Activated naive CD4-positive, alpha-beta T cell treated with Interleukin-2 at 50 U/mL for 16 hours (primary cell): ENCODE measurements around the gene DIAPH2.
"Not testable (repeated sequence)": the region's sequence is repeated elsewhere in the genome, so short reads cannot be mapped to it uniquely, and the experiment has no call there.

Experiments used
- DNase-seq: peaks from one replicate; pipeline ENCODE4 v3.0.0-alpha.2; 2020

Gene DIAPH2

DNA sequence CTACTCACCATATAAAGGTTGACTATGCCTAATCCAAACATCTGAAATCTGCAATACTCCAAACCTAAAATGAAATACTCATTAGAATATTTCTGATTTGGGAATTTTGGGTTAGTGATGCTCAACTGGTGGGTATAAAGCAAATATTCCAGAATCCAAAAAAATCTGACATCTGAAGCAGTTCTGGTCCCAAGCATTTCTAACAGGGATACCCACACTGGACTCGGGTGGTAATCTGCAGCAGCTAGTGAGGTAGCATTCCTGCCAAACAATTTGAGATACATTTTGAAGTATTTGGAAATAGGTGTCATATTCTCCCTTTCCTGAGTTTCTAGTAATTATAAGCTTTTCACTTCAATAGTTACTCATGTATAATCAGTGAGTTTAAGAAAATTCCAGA is 149.5 kb downstream of the DIAPH2 start:
- no peak for DNase-seq

- no peak for DNase-seq
Measured at GRCh38 chrX:96835660-96836289, 151.1 kb downstream of the DIAPH2 start.

GRCh38 chrX:96837808-96838207 is 153.2 kb downstream of the DIAPH2 start:
- DNase-seq = no peak

DNA sequence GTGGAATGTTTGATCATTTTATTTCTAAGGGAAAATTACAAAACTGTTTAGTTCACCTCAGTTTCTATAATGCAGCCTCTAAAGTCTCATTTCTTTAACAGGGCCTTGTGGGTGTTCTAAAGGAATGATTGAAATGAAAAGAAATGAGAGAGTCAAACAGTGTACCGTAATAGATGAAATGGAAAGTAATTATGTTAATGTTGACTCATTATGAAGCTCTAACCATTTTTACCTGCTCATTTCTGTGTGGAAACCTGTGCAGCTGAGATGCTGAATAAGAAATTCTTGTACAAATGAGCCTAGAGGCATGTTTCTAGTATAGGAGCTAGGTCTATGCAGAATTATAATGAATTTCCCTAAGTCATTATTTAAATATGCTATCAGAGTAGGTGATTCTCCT is 153.9 kb downstream of the DIAPH2 start:
- DNase-seq = no peak

- DNase-seq = no peak
Measured at GRCh38 chrX:96841325-96841724, 156.7 kb downstream of the DIAPH2 start.

GRCh38 chrX:96841866-96842265 is 157.2 kb downstream of the DIAPH2 start:
- DNase-seq = not testable (repeated sequence)

DNA sequence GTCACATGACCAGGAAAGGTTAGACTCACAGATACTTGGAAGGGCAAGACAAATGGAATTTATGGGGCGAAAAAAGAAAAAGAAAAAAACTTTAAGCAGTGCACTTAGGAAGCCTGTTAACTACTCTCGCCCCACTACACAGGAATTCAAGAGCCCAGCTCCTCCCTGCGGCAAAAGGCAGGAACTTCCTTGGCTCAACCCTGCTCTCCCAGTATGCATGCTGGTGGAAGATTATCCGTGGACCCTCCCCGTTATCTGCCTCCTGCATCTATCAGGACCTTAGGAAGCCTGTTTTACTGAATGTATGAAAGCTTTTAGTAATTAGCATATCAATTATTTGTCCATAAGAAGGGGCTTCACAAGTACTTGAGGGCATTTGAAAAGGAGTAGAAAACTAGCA is 158.9 kb downstream of the DIAPH2 start:
- no peak for DNase-seq

DNA sequence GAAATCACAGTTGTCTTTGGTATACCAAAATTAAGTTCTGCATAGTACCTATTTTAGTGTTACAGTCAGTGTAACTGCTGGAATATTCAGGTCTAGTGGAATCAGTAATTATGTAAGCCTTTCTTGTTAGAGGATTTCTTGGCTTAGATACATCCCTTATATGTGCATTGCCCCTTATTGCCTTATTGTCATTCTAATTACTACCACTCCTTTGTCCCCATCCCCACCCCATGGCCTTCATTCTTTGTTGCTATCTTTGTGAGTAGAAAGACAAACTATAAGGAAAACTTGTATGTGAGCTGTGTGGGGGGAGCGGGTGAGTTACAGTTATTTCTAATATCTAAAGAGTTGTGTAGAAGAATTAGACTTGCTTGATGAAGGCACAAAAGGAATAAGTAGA is 162.2 kb downstream of the DIAPH2 start:
- DNase-seq = no peak

GRCh38 chrX:96859422-96859821 is 174.8 kb downstream of the DIAPH2 start:
- not testable (repeated sequence) for DNase-seq

DNA sequence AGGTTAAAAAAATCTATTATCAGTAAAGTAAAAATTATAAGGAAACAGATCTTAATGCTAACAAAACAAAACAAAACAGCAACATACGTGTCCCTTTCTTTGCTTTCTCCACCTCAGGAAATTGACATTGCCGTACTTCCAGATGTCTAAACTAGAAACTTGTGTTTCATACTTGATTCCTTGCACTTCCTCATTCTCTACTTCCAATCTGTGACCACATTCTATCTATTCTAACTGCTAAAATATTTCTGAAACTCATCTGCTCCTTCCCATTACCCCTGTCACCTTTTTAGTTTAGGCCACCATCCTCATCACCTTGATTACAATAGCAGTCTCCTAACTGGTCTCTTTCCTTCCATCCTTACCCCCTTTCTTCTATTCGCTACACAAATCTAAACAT is 176.6 kb downstream of the DIAPH2 start:
- DNase-seq = no peak

DNA sequence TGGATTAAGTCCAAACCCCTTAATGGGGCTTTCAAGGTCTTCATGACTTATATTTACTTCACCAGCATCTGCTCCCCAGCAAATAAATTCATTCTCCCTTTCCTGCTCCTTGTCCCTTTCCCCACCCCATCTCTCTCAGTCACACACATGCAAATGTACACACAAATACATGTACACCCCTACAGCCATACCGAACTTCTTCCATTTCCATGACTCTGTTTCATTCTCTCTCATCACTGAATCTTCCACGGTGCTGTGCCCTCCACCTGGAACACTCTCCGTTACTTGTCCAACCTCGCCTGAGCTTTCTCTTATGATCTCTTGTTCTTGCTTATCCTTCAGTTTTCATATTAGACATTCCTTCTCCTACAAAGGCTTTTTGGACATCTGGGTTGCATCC is 177.0 kb downstream of the DIAPH2 start:
- no peak for DNase-seq

GRCh38 chrX:96883608-96884007 is 199.0 kb downstream of the DIAPH2 start, which contains the start of gene RPA4:
Gene RPA4, plus strand, starts transcription at chrX:96883908. Its CDS starts 403 bp downstream, at chrX:96884311.
- no peak for DNase-seq

DNA sequence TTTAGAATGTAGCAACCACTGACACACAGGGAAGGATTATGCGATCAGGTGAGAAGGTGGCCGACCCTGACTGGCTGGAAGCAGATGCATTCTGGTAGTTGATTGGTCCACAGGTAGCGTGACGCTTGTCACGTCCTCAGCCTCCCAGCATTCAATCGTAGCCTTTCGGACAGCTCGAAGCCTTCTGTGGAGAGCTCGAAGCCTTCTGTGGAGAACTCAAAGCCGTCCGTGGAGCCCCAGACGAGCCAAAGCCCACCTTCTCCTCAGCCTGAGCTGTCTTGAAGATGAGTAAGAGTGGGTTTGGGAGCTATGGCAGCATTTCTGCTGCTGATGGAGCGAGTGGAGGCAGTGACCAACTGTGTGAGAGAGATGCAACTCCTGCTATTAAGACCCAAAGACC is 199.4 kb downstream of the DIAPH2 start:
- no peak for DNase-seq

DNA sequence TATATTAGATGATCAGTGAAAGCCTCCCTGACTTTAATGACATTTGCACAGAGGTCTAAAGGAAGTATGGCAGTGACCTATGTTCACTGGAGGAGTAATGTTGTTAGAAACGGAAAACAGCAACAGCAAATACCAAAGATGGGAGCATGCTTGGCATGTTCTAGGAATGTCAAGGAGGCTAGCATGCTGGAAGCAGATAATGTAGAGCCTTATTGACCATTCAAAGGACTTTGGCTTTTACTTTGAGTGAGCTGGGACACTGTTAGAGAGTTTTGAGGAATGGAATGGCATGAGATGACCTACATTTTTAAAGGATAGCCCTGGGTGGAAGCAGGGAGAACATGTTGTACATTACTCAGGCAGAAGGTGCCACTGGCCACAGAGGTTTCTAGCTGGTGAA is 205.1 kb downstream of the DIAPH2 start:
- DNase-seq = no peak

GRCh38 chrX:96906741-96907140 is 222.1 kb downstream of the DIAPH2 start:
- DNase-seq = no peak

GRCh38 chrX:96907516-96908272 is 223.1 kb downstream of the DIAPH2 start:
- DNase-seq = no peak

DNA sequence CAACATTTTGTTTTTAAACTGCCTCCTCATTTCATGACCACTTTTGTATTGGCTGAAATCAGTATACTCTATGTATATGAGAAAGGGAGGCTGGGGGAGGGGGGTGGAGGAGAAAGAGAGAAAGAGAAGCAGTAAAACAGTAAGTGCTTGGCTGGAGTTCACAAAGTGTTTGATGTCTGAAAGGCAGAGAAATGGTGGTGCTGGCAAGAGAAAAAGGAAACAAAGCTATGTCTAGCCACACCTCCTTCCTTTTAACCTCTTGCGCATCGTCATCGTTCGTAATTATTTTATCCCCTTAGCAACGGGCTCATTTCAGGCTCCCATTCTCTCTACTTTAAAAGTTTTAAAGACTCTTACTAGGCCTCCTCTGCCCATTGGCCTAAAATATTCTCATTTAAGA is 224.6 kb downstream of the DIAPH2 start:
- DNase-seq = no peak

GRCh38 chrX:96918864-96919263 is 234.2 kb downstream of the DIAPH2 start:
- DNase-seq = no peak

GRCh38 chrX:96919672-96920071 is 235.0 kb downstream of the DIAPH2 start:
- DNase-seq = no peak

DNA sequence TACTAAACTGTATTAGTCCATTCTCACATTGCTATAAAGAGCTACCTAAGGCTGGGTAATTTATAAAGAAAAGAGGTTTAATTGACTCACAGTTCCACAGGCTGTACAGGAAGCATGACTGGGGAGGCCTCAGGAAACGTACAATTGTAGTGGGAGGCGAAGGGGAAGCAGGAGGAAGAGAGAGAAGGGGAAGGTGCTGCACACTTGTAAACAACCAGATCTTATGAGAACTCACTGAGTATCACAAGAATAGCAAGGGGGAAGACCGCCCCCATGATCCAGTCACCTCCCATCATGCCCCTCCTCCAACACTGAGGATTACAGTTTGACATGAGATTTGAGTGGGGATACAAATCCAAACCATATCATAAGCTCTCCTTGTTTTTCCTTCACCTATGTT is 239.9 kb downstream of the DIAPH2 start:
- no peak for DNase-seq

DNA sequence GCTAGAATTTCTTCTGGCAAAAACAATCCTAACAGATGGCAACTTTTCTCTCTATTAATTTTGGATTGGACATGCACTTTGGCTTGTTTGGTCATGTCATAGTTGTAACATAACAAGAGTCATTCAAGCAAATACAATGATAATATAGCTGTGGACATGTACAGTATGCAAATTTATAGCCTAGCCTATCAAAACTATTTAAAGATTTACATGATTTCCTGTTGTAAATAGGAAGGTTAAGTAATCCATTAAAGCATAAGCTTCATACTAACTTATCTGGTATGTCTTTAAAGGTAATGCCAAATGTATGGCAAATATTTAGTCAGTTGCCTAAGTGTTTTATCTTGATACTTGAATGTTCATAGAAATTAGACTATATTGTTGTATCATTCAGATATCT is 244.4 kb downstream of the DIAPH2 start:
- DNase-seq = no peak

- DNase-seq = no peak
Measured at GRCh38 chrX:96957718-96958117, 273.1 kb downstream of the DIAPH2 start.

GRCh38 chrX:96971812-96972211 is 287.2 kb downstream of the DIAPH2 start:
- no peak for DNase-seq

- no peak for DNase-seq
Measured at GRCh38 chrX:96978906-96979305, 294.3 kb downstream of the DIAPH2 start.

DNA sequence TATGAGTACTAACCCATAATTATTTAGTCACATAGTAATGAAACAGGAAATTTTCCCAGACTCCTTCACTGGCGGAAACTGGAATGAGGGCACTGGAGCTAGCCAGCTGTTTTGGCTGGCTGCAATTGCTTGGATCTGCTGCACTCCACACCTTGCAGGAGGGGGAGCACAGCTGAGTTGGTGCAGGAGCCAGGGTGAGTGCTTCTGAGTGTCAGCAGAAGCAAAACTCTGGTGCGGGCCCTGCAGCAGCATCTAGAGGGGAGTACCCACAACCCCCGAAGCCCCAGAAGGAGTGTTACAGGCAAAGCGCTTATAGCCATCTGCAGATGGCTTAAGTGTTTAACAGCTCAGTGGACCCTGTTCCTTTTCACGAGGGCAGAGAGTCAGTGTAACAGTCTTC is 295.1 kb downstream of the DIAPH2 start:
- DNase-seq = no peak
